ENCODE measurements around the gene MRPS2.

DNA sequence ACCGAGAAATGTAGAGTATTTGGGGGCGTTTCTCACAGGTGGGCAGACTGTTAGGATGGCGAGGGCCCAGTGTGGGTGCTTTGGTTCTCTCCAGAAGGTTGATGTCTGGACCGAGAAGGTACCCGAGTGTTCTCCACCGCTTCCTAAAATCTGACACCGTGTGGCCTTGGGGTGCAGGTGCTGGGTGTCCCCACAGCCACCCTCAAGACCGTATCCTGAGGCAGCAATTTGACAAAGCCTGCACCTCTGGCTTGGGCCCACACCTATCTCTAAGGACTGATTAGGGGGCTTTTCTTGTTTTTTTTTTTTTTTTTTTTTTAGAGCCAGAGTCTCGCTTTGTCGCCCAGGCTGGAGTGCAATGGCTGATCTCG is 19.6 kb upstream of the MRPS2 start:
- TF ChIP-seq CTCF (IDR thresholded peaks at IDR 0.05), result no peak
- no peak for TF ChIP-seq POLR2A (IDR thresholded peaks at IDR 0.05)
